HG03060 (cell line): Measurements from ENCODE around the gene TRIM72.
"Not testable (repeated sequence)": the region's sequence is repeated elsewhere in the genome, so short reads cannot be mapped to it uniquely, and the experiment has no call there.

Experiments used
- ATAC-seq: cut with Tn5 transposase; IDR thresholded peaks from one replicate; pipeline ENCODE4 v1.9.1; 2021; ENCODE audit warnings: low read depth, moderate number of reproducible peaks; ENCODE audit not compliant: unreplicated experiment

The TRIM72 gene

GRCh38 chr16:31251435-31251834 lies 37.5 kb downstream of the TRIM72 start:
- ATAC-seq: no peak

GRCh38 chr16:31253642-31254045 lies 39.7 kb downstream of the TRIM72 start:
- no peak for ATAC-seq

GRCh38 chr16:31256466-31256865 lies 42.5 kb downstream of the TRIM72 start:
- no peak for ATAC-seq

DNA sequence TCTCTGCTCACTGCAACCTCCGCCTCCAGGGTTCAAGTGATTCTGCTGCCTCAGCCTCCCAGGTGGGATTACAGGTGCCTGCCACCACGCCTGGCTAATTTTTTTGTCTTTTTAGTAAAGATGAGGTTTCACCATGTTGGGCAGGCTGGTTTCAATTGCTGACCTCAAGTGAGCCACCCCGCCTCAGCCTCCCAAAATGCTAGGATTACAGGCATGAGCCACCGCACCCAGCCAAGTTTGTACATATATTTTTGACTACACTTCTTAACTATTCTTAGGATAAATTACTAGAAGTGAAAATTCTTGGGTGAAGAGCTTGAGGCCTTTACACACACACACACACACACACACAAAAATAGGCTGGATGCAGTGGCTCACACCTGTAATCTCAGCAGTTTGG lies 44.4 kb downstream of the TRIM72 start:
- no peak for ATAC-seq

- no peak for ATAC-seq
These were observed 46.4 kb downstream of the TRIM72 start for GRCh38 chr16:31260136-31260931.

- no peak for ATAC-seq
These were observed 48.2 kb downstream of the TRIM72 start for GRCh38 chr16:31262084-31262483.

DNA sequence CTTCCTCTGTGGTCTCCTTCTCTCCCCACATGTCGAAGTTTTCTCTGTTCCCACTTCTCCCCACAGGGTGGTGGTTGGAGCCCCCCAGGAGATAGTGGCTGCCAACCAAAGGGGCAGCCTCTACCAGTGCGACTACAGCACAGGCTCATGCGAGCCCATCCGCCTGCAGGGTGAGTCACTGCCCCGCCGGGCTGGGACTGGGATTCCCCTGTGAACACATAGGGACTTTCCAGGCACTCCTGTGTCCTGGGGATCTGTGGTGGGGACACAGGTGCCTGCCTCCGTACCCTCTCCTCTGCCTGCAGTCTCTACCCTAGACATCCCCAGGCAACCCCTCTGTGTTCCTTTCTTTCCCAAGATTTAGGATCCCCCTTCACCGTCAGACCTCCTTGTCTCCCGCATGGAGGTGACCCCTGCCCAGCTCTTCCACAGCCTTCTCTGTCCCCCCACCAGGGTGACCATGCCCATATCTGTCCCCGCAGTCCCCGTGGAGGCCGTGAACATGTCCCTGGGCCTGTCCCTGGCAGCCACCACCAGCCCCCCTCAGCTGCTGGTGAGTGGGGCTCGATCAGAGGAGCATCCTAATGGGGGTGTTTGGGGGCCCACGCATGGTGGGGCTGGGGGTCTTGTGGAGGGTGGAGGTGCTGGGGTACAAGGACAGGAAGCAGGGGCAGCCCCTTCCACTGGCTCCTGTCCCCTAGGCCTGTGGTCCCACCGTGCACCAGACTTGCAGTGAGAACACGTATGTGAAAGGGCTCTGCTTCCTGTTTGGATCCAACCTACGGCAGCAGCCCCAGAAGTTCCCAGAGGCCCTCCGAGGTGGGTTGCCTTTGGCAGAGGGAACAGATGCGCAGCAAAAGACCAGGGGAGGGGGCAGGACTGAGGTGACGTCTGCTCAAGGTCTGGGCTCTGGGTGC lies 51.7 kb downstream of the TRIM72 start:
- ATAC-seq: peak; percentile 75

GRCh38 chr16:31267332-31268032 lies 53.6 kb downstream of the TRIM72 start:
- ATAC-seq: no peak

DNA sequence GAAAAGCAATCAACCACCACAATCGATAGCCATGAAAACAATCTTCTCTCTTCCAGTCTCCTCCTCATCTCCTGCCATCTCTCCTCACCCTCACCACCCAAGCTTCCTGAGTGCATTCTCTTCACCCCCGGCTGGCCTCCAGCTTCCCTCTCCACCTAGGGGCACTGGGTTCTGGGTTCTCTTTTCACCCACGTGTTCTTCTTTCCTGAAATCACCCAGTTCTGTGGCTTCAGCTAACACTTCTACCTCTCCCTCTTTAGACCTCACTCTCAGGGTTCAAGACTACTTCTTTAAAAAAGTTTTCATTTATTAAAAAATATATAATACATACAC lies 54.1 kb downstream of the TRIM72 start:
- no peak for ATAC-seq

- no peak for ATAC-seq
These were observed 55.0 kb downstream of the TRIM72 start for GRCh38 chr16:31268891-31269290.

DNA sequence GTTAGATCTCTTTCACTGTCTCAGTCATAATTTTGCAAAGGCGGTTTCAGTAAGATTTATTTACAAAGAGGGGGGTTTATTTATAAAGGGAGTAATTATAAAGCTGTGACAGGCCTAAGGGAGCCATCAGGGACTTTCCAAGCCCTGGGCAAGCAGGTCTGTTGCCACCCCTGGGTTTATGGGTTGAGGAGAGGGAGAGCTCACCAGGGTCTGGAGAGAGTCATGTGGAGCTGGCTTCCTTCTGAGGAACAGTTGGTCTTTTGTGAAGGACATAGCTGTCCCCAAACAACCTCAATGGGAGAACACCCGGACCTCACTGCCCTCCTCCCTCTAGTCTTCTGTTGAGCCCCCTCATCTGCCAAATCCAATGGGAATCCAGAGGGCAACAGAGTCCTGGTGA lies 55.6 kb downstream of the TRIM72 start:
- ATAC-seq: no peak

DNA sequence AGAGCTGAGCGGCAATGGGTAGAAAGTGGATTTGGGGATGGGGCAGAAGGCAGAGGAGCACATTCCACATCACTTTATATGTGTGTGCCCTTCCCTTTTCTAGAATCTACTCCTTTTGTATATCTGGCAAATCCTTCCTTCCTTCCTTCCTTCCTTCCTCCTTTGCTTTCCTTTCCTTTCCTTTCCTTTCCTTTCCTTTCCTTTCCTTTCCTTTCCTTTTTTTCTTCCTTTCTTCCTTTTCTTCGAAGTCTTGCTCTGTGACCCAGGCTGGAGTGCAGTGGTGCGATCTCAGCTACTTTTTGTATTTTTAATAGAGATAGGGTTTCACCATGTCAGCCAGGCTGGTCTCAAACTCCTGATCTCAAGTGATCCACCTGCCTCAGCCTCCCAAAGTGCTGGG lies 56.1 kb downstream of the TRIM72 start:
- not testable (repeated sequence) for ATAC-seq

- ATAC-seq: no peak
These were observed 56.9 kb downstream of the TRIM72 start for GRCh38 chr16:31270795-31271194.

GRCh38 chr16:31271621-31272190 lies 57.8 kb downstream of the TRIM72 start:
- ATAC-seq: no peak

DNA sequence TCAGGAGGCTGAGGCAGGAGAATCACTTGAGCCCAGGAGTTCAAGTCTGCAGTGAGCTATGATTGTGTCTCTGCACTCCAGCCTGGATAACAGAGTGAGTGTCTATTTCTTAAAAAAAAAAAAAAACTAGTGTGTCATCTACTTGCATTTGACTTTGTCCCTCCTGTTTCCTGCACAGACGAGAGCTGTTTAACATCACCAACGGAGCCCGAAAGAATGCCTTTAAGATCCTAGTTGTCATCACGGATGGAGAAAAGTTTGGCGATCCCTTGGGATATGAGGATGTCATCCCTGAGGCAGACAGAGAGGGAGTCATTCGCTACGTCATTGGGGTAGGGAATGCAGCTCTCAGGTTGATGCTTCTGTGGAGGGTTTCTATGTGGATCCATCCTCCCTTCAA lies 59.3 kb downstream of the TRIM72 start:
- no peak for ATAC-seq

DNA sequence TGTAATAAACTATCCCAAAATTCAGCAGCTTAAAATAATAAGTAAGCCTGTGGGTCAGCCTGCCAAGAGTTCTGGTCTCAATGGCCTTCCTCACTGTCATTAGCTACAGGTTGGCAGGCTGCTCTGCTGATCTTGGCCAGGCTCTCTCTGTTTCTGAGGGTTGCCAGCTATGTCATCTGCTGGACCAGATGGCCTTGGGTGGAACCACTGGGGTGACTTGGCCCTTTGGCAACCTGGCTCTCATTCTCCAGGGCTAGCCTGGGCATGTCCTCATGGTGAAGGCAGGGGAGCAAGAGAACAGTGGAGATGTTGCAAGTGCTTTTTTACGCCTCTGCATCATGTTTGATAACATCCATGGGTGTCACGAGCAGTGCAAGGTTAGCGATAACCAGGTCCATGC lies 59.8 kb downstream of the TRIM72 start:
- ATAC-seq: no peak

DNA sequence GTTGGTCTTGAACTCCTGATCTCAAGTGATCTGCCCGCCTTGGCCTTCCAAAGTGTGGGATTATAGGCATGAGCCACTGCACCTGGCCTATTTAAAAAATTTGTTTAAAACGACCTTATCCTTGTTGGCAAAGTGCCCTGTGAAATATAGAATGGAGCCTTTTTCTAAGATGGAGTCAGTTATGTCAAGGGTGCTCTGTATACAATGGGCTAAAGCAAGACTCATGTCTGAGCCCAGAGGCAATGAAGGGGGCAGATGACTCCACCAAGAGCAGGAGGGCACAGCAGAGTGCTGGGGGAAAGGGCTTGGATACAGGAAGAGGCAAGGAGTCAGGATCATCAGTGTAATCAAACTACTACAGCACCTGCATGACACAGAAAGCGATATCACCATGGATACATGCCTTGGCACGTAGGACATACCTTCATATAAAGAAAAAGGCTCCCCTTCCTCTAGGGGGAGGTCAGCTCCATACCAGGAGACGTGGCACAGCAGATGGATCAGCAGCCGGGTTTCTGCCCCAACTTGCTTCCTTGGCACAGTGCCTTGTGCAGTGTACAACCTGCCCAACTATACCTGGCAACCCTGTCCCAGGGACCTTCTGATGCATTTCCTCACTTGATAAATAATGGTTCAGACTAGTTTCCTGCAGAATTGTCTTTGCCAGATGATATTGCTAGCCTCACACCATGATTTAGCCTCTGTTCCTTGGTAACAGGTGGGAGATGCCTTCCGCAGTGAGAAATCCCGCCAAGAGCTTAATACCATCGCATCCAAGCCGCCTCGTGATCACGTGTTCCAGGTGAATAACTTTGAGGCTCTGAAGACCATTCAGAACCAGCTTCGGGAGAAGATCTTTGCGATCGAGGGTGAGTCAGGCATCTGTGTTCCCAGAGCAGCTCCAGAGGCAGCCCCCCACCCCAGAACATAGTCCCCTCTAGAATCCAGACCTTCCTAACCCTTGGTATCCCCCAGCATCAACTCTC lies 61.2 kb downstream of the TRIM72 start:
- no peak for ATAC-seq

DNA sequence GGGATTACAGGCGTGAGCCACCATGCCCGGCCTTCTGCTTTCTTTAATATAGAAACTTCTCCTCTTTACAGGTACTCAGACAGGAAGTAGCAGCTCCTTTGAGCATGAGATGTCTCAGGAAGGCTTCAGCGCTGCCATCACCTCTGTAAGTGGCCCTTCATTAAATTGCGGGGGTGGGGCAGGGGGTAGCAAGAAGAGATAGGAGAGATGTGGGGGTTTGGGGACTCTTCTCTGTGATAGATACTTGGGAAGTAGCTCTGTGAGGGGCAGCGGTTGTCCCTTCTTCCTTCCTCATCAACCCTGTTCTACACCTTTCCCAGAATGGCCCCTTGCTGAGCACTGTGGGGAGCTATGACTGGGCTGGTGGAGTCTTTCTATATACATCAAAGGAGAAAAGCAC lies 62.7 kb downstream of the TRIM72 start:
- ATAC-seq: no peak

DNA sequence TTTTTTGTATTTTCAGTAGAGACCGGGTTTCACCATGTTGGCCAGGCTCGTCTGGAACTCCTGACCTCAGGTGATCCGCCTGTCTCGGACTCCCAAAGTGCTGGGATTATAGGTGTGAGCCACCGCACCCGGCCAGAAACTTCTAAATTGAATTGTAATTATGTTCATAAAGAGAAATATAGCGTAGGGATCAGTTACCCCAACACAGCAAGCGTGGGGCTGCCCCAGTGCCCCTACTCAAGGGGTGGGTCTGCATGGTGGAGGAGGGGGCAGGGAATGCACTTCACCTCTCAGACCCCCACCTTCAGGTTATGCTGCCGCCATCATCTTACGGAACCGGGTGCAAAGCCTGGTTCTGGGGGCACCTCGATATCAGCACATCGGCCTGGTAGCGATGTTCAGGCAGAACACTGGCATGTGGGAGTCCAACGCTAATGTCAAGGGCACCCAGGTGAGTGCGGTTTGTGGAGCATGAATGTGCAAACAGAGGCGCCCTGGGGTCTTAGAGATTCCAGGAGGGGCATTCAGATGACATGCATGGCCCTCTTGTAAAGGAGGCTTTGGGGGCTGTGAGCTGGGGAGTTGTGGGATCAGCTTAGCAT lies 63.8 kb downstream of the TRIM72 start:
- ATAC-seq: no peak
